Uterus (tissue), 2 donors: Measurements from ENCODE around the gene MAP1LC3C.

Source experiments
- POLR2A ChIP-seq, 2 donors: fragments of 450-650 bp; IDR thresholded peaks; one replicate each; pipeline ENCODE4 v1.6.1; 2016; ENCODE audit warnings: antibody characterized with exemption in 2 of 2, mild to moderate bottlenecking in 1 of 2, moderate library complexity in 1 of 2
- TF ChIP-seq, protein P1 (sequence below), 4 experiments: fragments of 200-600 bp in 2 of 4; fragments of 450-650 bp in 2 of 4; sonication (generic) in 2 of 4; IDR thresholded peaks; one replicate each; pipeline ENCODE4 v1.5.1; 2016 to 2019; ENCODE audit warnings: antibody characterized with exemption in 4 of 4, mild to moderate bottlenecking in 2 of 4, moderate library complexity in 1 of 4

DNA sequence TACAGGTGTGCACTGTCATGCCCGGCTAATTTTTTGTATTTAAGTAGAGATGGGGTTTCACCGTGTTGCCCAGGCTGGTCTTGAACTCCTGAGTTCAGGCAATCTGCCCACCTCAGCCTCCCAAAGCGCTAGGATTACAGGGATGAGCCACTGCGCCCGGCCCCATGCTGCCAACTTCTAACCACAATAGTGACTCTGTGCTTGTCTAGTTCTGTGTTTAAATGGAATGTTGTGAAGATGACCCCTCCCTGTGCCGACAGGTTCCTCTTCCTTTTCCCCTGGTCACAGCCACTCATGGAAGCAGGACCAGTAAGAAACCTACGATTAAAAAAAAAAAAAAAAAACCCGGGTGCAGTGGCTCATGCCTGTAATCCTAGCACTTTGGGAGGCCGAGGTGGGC is 4.7 kb downstream of the MAP1LC3C start:
- TF ChIP-seq, protein P1, sequence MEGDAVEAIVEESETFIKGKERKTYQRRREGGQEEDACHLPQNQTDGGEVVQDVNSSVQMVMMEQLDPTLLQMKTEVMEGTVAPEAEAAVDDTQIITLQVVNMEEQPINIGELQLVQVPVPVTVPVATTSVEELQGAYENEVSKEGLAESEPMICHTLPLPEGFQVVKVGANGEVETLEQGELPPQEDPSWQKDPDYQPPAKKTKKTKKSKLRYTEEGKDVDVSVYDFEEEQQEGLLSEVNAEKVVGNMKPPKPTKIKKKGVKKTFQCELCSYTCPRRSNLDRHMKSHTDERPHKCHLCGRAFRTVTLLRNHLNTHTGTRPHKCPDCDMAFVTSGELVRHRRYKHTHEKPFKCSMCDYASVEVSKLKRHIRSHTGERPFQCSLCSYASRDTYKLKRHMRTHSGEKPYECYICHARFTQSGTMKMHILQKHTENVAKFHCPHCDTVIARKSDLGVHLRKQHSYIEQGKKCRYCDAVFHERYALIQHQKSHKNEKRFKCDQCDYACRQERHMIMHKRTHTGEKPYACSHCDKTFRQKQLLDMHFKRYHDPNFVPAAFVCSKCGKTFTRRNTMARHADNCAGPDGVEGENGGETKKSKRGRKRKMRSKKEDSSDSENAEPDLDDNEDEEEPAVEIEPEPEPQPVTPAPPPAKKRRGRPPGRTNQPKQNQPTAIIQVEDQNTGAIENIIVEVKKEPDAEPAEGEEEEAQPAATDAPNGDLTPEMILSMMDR (IDR thresholded peaks at IDR 0.05) = no peak
- TF ChIP-seq POLR2A (IDR thresholded peaks at IDR 0.05) = no peak
